ENCODE measurements around the gene NLK. TPM values are rescaled to one million over a fixed set of nuclear protein-coding genes. Genes with fewer than 3 reads are reported as not detected.
A peak's percentile ranks its signal among the peaks of the same experiment; 100 is the strongest.

The NLK gene
- total and polyA plus RNA-seq, 4 donors, result 7.1 to 27.0 (median 12.1) TPM

GRCh38 chr17:28041068-28041843 is 1.2 kb upstream of the NLK start:
- WGBS, 2 donors, result 1% methylated on average over 43 of the region's 43 CpGs
- no peak for TF ChIP-seq CTCF (IDR thresholded peaks at IDR 0.05; ENCODE audit: control extremely low read depth, extremely low read depth)
- no peaks in the 10 kb centered on the region for H3K27me3 ChIP-seq (ENCODE audit: control insufficient read depth in 3 of 3, insufficient read depth in 3 of 3, low read length in 2 of 3)
- peak; percentile 100 for DNase-seq
- peaks cover 0 to 2% (median 0%) of the 10 kb centered on the region in 4 donors for H3K36me3 ChIP-seq (ENCODE audit: control insufficient read depth in 4 of 4, insufficient read depth in 4 of 4, low read length in 4 of 4)
- peak overlapping the region; percentile 87 to 90 for H3K27ac ChIP-seq (ENCODE audit: low read depth in 1 of 2, low read length in 1 of 2)
- H3K9me3 ChIP-seq (ENCODE audit: control insufficient read depth in 4 of 4, insufficient read depth in 3 of 4, low read length in 3 of 4), result no peaks in the 10 kb centered on the region
- H3K9ac ChIP-seq (ENCODE audit: insufficient read depth in 1 of 2, low read length in 2 of 2), result no peak overlapping the region
- peak overlapping the region; percentile 82 for H3K4me3 ChIP-seq
- peak; percentile 98 for ATAC-seq (ENCODE audit: insufficient read depth, low FRiP score)
- peaks cover 7 to 27% (median 14%) of the 10 kb centered on the region in 5 donors for H3K4me1 ChIP-seq (ENCODE audit: control insufficient read depth in 5 of 5, insufficient read depth in 5 of 5, low read length in 5 of 5)

DNA sequence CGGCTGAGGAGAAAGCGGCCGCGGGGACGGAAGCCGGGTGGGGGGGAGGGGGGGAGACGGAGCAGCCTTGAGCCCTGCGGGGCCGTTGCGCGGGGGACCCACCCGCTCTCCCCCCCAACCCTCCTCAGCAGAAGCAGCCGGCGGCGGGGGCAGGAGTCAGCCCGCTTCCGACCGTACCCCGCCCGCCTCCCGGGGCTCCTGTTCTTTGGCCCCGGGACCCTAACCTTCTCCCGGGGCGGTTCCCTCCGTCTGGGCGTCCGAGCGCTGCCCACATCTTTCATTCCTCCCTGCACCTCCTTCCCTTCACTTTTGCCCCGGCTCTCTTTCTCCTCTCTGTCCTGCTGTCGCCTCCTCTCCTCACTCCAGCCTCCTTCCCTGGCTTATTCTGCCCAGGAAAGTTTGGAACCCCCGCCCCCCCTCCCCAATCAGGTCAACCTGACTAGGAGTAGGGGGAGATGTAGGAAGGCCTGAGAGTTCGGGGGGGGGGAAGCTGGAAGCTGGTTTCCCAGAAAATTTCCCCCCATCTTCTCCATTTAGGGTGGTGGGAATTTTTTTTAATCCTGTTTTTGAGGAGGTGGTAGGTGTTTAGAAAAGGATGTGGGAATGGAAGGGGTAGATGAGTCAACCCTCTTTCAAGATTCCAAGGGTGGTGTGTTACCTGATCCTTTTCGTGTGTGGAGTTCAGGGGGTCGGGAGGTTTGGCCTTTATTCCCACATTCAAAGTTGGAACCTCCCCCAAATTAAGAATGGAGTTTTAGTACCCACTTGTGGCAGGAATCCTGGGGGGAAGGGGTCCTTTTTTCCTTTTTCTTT is 427 bp upstream of the NLK start:
- peak overlapping the region; percentile 87 to 90 for H3K27ac ChIP-seq (ENCODE audit: low read depth in 1 of 2, low read length in 1 of 2)
- TF ChIP-seq CTCF (IDR thresholded peaks at IDR 0.05; ENCODE audit: control extremely low read depth, extremely low read depth), result no peak
- peak overlapping the region; percentile 11 to 64 for H3K9ac ChIP-seq (ENCODE audit: insufficient read depth in 1 of 2, low read length in 2 of 2)
- H3K36me3 ChIP-seq (ENCODE audit: control insufficient read depth in 4 of 4, insufficient read depth in 4 of 4, low read length in 4 of 4), result peaks cover 0 to 2% (median 0%) of the 10 kb centered on the region in 4 donors
- DNase-seq (no peak), ATAC-seq (ENCODE audit: insufficient read depth, low FRiP score) (no peak)
- peak overlapping the region; percentile 82 for H3K4me3 ChIP-seq
- whole genome bisulfite sequencing, 2 donors, result 3 to 6% methylated on average over 21 to 33 of the region's 34 CpGs
- no peaks in the 10 kb centered on the region for H3K27me3 ChIP-seq (ENCODE audit: control insufficient read depth in 3 of 3, insufficient read depth in 3 of 3, low read length in 2 of 3)
- H3K9me3 ChIP-seq (ENCODE audit: control insufficient read depth in 4 of 4, insufficient read depth in 3 of 4, low read length in 3 of 4), result no peaks in the 10 kb centered on the region
- H3K4me1 ChIP-seq (ENCODE audit: control insufficient read depth in 5 of 5, insufficient read depth in 5 of 5, low read length in 5 of 5), result peaks cover 7 to 32% (median 14%) of the 10 kb centered on the region in 5 donors

GRCh38 chr17:28042721-28043291 is 329 bp downstream of the NLK start:
- 97 to 99% methylated on average over 16 of the region's 16 CpGs for WGBS, 2 donors
- ATAC-seq (ENCODE audit: insufficient read depth, low FRiP score), result no peak
- Histone ChIP-seq H3K27ac (ENCODE audit: low read depth in 1 of 2, low read length in 1 of 2) (no peak overlapping the region), H3K4me3 (no peak overlapping the region), H3K4me1 (ENCODE audit: control insufficient read depth in 5 of 5, insufficient read depth in 5 of 5, low read length in 5 of 5) (peaks cover 7 to 36% (median 14%) of the 10 kb centered on the region in 5 donors), H3K9me3 (ENCODE audit: control insufficient read depth in 4 of 4, insufficient read depth in 3 of 4, low read length in 3 of 4) (no peaks in the 10 kb centered on the region), H3K27me3 (ENCODE audit: control insufficient read depth in 3 of 3, insufficient read depth in 3 of 3, low read length in 2 of 3) (no peaks in the 10 kb centered on the region), H3K9ac (ENCODE audit: insufficient read depth in 1 of 2, low read length in 2 of 2) (no peak overlapping the region), H3K36me3 (ENCODE audit: control insufficient read depth in 4 of 4, insufficient read depth in 4 of 4, low read length in 4 of 4) (peaks cover 0 to 2% (median 0%) of the 10 kb centered on the region in 4 donors)
- TF ChIP-seq CTCF (IDR thresholded peaks at IDR 0.05; ENCODE audit: control extremely low read depth, extremely low read depth), result no peak
- DNase-seq, result no peak

Measured in lung (tissue), 12 donors.